SK-N-MC (cell line): ENCODE measurements around the gene OSGIN1.
A peak's percentile ranks its signal among the peaks of the same experiment; 100 is the strongest.
"Not testable (repeated sequence)": the region's sequence is repeated elsewhere in the genome, so short reads cannot be mapped to it uniquely, and the experiment has no call there.

Experiments used
- DNase-seq: peaks from one replicate; pipeline ENCODE4 v3.0.0-alpha.2; 2011; ENCODE audit warnings: low read depth, low spot score
- H3K27ac ChIP-seq: fragments of 200-600 bp; sonication (generic); 2 replicates; pipeline ENCODE4 v1.5.1; 2016; ENCODE audit warnings: mixed run types
- H3K36me3 ChIP-seq: fragments of 200-600 bp; sonication (generic); 2 replicates; pipeline ENCODE4 v1.6.1; 2017; ENCODE audit warnings: antibody characterized with exemption, low read length, mixed read lengths; ENCODE audit not compliant: insufficient read depth
- H3K4me3 ChIP-seq: fragments of 200-600 bp; sonication (generic); 2 replicates; pipeline ENCODE4 v1.5.1; 2016
- H3K9ac ChIP-seq: fragments of 200-600 bp; sonication (generic); 2 replicates; pipeline ENCODE4 v1.8.0; 2017; ENCODE audit warnings: mixed run types, mixed read lengths; ENCODE audit not compliant: insufficient read length
- H3K9me3 ChIP-seq: fragments of 200-600 bp; sonication (generic); 2 replicates; pipeline ENCODE4 v1.6.1; 2017; ENCODE audit warnings: low read depth, mild to moderate bottlenecking, antibody characterized with exemption, low read length, moderate library complexity, mixed read lengths
- EZH2 ChIP-seq: fragments of 200-600 bp; sonication (generic); IDR thresholded peaks from one replicate; pipeline ENCODE4 v1.6.1; 2017; ENCODE audit warnings: antibody characterized with exemption
- FOXP2 ChIP-seq: optimal IDR thresholded peaks from 2 replicates; pipeline ENCODE3; 2011; ENCODE audit warnings: mild to moderate bottlenecking, moderate library complexity; ENCODE audit not compliant: insufficient read depth; ENCODE audit errors: extremely low read length, control extremely low read depth
- POLR2AphosphoS5 ChIP-seq: IDR thresholded peaks from 2 replicates; pipeline ENCODE4 v1.6.1; 2012; ENCODE audit warnings: mild to moderate bottlenecking, low read depth, low read length, borderline replicate concordance

OSGIN1 gene

GRCh38 chr16:83945587-83945986 is 7.5 kb upstream of the OSGIN1 start:
- Histone ChIP-seq H3K36me3 (no peaks in the 10 kb centered on the region), H3K9me3 (no peaks in the 10 kb centered on the region), H3K27ac (no peak overlapping the region), H3K4me3 (no peak overlapping the region), H3K9ac (no peak overlapping the region)
- DNase-seq = no peak
- TF ChIP-seq EZH2 = no peak
- no peak for TF ChIP-seq FOXP2
- no peak for TF ChIP-seq POLR2AphosphoS5

- no peaks in the 10 kb centered on the region for H3K36me3 ChIP-seq
- no peak for DNase-seq
- no peak overlapping the region for H3K9ac ChIP-seq
- H3K27ac ChIP-seq = no peak overlapping the region
- TF ChIP-seq FOXP2 (no peak), EZH2 (no peak), POLR2AphosphoS5 (no peak)
- H3K9me3 ChIP-seq = no peaks in the 10 kb centered on the region
- no peak overlapping the region for H3K4me3 ChIP-seq
These were observed 6.8 kb upstream of the OSGIN1 start for GRCh38 chr16:83946154-83946780.

GRCh38 chr16:83946781-83947566 is 6.1 kb upstream of the OSGIN1 start:
- TF ChIP-seq EZH2 (no peak), POLR2AphosphoS5 (no peak), FOXP2 (no peak)
- Histone ChIP-seq H3K36me3 (no peaks in the 10 kb centered on the region), H3K4me3 (no peak overlapping the region), H3K27ac (no peak overlapping the region), H3K9ac (no peak overlapping the region), H3K9me3 (no peaks in the 10 kb centered on the region)
- no peak for DNase-seq

- H3K4me3 ChIP-seq = no peak overlapping the region
- no peak overlapping the region for H3K9ac ChIP-seq
- no peak overlapping the region for H3K27ac ChIP-seq
- H3K9me3 ChIP-seq = no peaks in the 10 kb centered on the region
- DNase-seq = no peak
- H3K36me3 ChIP-seq = no peaks in the 10 kb centered on the region
- no peak for TF ChIP-seq POLR2AphosphoS5
- TF ChIP-seq EZH2 = no peak
- TF ChIP-seq FOXP2 = no peak
These were observed 5.3 kb upstream of the OSGIN1 start for GRCh38 chr16:83947642-83948234.

GRCh38 chr16:83948914-83949723 is 3.9 kb upstream of the OSGIN1 start:
- Histone ChIP-seq H3K9ac (no peak overlapping the region), H3K4me3 (no peak overlapping the region), H3K9me3 (no peaks in the 10 kb centered on the region), H3K36me3 (no peaks in the 10 kb centered on the region), H3K27ac (no peak overlapping the region)
- no peak for DNase-seq
- TF ChIP-seq FOXP2 (no peak), EZH2 (no peak), POLR2AphosphoS5 (no peak)

- H3K27ac ChIP-seq = no peak overlapping the region
- no peaks in the 10 kb centered on the region for H3K9me3 ChIP-seq
- no peak for TF ChIP-seq FOXP2
- no peak for TF ChIP-seq POLR2AphosphoS5
- no peak for TF ChIP-seq EZH2
- H3K36me3 ChIP-seq = no peaks in the 10 kb centered on the region
- DNase-seq = no peak
- no peak overlapping the region for H3K9ac ChIP-seq
- H3K4me3 ChIP-seq = no peak overlapping the region
These were observed 3.4 kb upstream of the OSGIN1 start for GRCh38 chr16:83949724-83950001.

- H3K27ac ChIP-seq, H3K4me3 ChIP-seq, DNase-seq, H3K9me3 ChIP-seq, H3K36me3 ChIP-seq, H3K9ac ChIP-seq: not testable (repeated sequence)
These were observed 2.1 kb upstream of the OSGIN1 start for GRCh38 chr16:83950862-83951399.

- Histone ChIP-seq H3K27ac (no peak overlapping the region), H3K9ac (no peak overlapping the region), H3K4me3 (no peak overlapping the region), H3K9me3 (no peaks in the 10 kb centered on the region), H3K36me3 (no peaks in the 10 kb centered on the region)
- no peak for DNase-seq
- TF ChIP-seq EZH2 = no peak
- no peak for TF ChIP-seq FOXP2
- no peak for TF ChIP-seq POLR2AphosphoS5
These were observed 1.5 kb upstream of the OSGIN1 start for GRCh38 chr16:83951544-83951943.

- TF ChIP-seq POLR2AphosphoS5 = no peak
- no peak for TF ChIP-seq EZH2
- TF ChIP-seq FOXP2 = no peak
- H3K9me3 ChIP-seq = no peaks in the 10 kb centered on the region
- DNase-seq = no peak
- no peak overlapping the region for H3K27ac ChIP-seq
- H3K9ac ChIP-seq = no peak overlapping the region
- H3K4me3 ChIP-seq = peak overlapping the region; percentile 57; the same call in 1 of the 2 replicates
- no peaks in the 10 kb centered on the region for H3K36me3 ChIP-seq
These were observed 477 bp upstream of the OSGIN1 start for GRCh38 chr16:83952587-83952939.
